Panc1 (cell line): Measurements from ENCODE around the gene RPS6KA6.

Source experiments
- POLR2AphosphoS5 ChIP-seq: IDR thresholded peaks from 2 replicates; pipeline ENCODE4 v1.6.1; 2012; ENCODE audit warnings: mild to moderate bottlenecking, low read depth, low read length, moderate library complexity
- TF ChIP-seq, protein P1 (sequence below): fragments of 450-650 bp; IDR thresholded peaks from 2 replicates; pipeline ENCODE4 v1.5.1; 2017; ENCODE audit warnings: mild to moderate bottlenecking

DNA sequence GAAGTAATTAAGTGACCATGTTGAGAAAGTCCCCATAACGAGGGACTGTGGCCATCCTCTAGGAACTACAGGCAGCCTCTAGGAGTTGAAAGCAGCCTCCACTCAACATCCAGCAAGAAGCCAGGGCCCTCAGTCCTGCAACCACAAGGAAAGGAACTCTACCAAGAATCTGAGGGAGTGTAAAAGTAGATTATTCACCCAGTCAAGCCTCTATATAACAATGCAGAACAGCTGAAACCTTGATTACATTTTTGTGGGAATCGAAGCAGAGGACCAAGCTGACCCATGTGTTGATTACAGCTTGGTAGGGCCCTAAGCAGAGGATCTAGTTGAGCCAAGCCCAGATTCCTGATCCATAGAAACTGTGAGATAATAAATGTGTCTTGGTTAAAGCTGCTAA lies 17.1 kb downstream of the RPS6KA6 start:
- TF ChIP-seq, protein P1, sequence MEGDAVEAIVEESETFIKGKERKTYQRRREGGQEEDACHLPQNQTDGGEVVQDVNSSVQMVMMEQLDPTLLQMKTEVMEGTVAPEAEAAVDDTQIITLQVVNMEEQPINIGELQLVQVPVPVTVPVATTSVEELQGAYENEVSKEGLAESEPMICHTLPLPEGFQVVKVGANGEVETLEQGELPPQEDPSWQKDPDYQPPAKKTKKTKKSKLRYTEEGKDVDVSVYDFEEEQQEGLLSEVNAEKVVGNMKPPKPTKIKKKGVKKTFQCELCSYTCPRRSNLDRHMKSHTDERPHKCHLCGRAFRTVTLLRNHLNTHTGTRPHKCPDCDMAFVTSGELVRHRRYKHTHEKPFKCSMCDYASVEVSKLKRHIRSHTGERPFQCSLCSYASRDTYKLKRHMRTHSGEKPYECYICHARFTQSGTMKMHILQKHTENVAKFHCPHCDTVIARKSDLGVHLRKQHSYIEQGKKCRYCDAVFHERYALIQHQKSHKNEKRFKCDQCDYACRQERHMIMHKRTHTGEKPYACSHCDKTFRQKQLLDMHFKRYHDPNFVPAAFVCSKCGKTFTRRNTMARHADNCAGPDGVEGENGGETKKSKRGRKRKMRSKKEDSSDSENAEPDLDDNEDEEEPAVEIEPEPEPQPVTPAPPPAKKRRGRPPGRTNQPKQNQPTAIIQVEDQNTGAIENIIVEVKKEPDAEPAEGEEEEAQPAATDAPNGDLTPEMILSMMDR: no peak
- TF ChIP-seq POLR2AphosphoS5: no peak
